GM21367 (cell line): ENCODE data around the gene FOSL1.
"Not testable (repeated sequence)": the region's sequence is repeated elsewhere in the genome, so short reads cannot be mapped to it uniquely, and the experiment has no call there.

ENCODE experiments used
- ATAC-seq: cut with Tn5 transposase; IDR thresholded peaks from one replicate; pipeline ENCODE4 v1.9.1; 2021; ENCODE audit not compliant: unreplicated experiment

The FOSL1 gene

DNA sequence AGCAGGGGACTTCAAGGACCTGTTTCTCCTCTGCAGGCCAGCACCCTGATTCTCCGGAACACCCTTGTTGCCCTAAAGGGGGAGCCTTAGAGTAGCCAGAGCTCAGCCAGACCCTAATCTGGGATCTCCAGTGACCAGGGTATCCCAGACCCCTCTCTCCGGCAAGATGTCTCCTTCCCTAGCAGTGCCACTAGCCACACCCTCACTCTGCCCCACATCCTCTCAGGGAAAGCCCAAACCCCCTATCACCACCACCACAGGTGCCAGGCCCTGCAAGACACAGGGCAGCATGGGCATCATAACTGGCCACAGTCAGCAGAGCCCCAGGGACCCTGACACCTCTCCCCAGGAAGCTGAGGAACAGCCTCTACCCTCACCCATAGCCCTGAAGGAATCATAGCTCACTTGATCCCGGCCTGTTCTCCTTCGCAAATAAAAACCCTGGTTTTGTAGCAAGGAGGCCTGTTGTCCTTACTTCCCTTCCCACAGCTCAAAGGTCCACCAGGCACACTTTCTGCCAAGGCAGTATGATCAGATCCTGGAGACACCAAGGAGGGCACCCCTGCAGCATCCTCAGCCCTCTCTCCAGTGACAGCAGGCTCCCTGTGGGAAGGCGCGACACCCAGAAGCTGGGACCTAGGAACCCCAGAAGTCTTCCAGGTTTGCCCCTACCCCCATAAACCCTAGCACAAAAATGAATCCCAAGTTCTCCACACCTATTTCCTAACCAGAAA is 46.8 kb downstream of the FOSL1 start:
- no peak for ATAC-seq

GRCh38 chr11:65852508-65853245 is 47.5 kb downstream of the FOSL1 start:
- ATAC-seq = no peak

DNA sequence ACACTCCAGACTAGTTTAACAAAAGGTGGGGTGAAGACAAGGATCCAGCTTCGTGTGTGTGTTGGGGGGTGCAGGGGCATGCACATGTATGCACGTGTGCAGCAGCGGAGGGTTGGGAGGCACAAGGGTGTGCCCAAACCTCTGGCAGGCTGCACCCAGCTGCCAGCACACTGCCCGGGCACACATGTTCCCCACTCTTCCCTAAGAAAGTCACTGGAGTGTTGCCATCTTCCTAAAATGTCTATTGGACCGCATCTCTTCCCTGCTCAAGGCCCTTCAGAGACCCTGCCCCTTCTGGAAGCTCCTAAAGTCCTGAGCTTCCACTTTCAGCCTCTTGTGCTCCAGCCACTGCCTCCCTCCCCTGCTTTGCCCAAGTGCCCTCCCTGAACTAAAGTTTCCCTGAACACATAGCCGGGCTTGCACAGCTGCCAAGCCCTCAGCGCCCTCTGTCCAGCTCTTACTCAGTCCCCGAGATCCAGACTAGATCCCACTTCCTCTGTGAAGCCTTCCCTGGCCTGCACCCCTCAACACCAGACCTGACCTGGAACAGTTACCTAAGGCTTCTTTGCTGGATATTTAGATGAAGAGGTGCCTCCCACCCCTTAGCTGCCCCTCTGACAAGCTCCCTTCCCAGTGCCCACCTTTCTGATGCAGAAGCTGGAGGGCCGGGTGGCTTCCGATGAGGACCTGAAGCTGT is 48.2 kb downstream of the FOSL1 start:
- no peak for ATAC-seq

DNA sequence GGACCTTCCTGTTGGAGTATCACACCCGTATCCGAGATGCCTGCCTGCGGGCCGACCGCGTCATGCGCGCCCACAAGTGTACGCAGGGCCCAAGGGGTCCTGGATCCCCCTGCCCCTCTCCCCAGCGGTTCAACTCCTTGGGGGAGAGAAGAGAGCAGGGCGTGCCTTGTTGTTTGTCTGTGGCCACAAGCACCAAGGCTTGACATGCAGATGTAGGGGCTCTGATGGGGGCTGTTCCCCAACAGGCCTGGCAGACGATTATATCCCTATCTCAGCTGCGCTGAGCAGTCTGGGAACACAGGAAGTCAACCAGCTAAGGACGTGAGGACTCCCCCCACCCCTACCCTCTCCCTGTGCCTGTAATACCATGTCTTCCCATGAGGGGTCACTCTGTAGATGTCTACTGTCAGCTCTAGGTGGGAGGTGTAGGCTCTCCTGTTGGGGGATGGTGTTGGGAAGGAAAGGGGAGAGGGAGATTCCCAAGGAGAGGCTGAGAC is 49.1 kb downstream of the FOSL1 start:
- ATAC-seq = no peak

GRCh38 chr11:65850217-65851082 is 49.7 kb downstream of the FOSL1 start:
- no peak for ATAC-seq

DNA sequence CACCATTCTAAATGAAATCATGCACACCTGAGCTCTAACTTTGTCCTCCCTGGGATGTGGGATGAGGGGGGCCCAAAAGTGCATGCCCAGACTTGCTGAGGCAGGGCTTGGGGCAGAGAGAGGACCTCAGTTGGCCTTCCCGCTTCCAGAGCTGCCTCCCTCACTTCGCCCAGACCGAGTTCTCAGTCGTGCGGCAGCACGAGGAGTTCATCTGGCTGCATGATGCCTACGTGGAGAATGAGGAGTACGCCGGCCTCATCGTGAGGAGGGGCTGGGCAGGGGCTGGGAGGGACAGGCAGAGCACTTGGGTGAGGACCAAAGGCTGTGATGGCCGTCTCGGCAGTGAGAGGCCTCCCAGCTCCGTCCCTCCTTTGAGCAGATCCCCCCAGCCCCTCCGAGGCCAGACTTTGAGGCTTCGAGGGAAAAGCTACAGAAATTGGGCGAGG is 50.4 kb downstream of the FOSL1 start:
- no peak for ATAC-seq

DNA sequence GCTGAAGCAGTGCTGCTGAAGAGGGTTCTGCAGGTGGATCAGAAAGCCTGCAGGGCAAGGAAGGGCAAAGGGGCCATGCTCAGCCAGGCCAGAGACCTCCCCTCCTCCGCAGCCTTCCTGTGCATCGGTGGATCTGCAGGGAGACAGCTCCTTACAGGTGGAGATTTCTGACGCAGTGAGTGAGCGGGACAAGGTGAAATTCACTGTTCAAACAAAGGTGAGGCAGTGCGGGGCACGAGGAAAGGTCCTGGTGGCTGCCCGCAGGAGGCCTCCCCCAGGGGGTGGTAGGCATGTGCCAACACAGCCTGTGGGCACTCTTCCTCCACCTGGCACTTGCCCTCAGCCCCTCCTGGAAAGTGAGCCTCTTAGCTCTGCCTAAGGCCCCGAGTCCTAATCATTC is 50.8 kb downstream of the FOSL1 start:
- no peak for ATAC-seq

DNA sequence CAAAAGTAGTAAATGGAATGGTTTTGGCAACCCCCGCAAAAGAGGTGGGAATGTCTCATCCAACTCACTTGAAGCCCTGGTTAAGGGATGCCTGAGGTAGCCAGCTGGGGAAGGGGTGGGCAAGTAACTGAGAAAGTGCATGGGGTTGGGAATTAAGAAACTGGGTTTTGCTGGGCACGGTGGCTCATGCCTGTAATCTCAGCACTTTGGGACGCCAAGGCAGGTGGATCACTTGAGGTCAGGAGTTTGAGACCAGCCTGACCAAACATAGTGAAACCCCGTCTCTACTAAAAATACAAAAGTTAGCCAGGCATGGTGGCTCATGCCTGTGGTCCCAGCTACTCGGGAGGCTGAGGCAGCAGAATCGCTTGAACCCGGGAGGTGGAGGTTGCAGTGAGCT is 51.5 kb downstream of the FOSL1 start:
- not testable (repeated sequence) for ATAC-seq

DNA sequence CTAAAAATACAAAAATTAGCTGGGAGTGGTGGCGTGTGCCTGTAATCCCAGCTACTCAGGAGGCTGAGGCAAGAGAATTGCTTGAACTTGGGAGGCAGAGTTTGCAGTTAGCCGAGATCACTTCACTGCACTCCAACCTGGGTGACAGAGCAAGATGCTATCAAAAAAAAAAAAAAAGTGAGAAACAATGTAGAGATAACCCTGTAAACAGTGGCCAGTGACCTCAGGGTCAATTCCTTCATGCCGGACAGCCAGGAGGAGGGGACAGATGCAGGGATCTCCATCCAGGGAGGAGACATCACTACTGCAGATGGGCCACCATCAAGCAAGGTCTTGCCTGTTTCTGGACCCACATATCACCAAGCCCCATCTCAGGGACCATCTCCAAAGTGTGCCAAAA is 52.4 kb downstream of the FOSL1 start:
- ATAC-seq = no peak

DNA sequence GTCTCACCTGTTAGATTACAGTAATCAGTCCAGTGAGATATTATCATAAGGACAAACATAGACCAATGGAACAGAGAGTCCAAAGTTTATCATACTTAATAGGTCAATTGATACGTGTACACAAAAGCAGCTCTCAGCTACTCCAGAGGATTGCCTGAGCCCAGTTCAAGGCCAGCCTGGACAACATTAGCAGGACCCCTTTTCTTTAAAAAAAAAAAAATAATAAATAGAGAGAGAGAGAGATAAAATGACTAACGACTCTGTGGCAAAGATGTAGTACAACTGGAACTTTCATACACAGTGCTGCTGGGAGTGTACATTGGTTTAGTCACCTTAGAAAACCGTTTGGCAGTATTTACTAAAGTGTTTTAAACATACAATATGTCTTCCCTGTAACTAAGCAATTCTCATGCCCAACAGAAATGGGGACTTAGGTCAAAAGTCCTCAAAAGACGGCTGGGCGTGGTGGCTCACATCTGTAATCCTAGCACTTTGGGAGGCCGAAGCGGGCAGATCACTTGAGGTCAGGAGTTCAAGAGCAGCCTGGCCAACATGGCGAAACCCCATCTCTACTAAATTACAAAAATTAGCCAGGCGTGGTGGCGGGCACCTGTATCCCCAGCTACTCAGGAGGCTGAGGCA is 55.8 kb downstream of the FOSL1 start:
- no peak for ATAC-seq

DNA sequence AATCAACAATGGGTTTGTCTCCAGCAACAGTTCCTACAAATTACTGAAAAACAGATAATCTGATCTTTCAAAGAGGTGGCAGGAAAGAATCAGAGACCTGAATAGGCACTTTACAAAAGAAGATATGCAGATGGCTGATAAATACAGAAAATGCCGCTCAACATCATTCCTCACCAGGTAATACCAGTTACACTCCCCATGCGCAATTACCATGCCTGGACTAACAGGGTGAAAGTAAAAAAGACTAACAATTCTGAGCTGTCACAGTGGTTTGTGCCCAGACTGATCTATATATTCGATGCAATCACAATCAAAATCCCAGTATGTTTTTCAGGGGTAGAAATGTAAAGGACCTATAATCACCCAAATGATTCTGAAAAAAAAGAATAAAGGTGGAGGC is 56.4 kb downstream of the FOSL1 start:
- ATAC-seq = no peak

DNA sequence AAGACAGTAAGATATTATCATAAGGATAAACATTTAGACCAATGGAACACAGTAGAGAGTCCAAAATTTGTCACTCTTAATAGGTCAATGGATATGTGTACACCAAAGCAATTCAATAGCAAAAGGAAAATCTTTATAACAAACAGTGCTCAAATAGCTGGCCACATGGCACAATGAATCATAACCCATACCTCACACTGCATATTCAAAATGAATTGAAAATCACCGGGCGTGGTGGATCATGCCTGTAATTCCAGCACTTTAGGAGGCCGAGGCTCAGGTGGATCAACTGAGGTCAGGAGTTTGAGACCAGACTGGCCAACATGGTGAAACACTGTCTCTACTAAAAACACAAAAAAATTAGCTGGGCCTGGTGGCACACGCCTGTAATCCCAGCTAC is 58.0 kb downstream of the FOSL1 start:
- no peak for ATAC-seq
